GM19023 (cell line): ENCODE results near the gene TMEM8B.

ENCODE experiments used
- ATAC-seq: cut with Tn5 transposase; IDR thresholded peaks from one replicate; pipeline ENCODE4 v1.9.1; 2021; ENCODE audit warnings: mild to moderate bottlenecking, moderate library complexity; ENCODE audit not compliant: unreplicated experiment

TMEM8B gene

GRCh38 chr9:35811381-35812024, 17.5 kb upstream of the TMEM8B start:
- ATAC-seq = no peak

- peak; percentile 60 for ATAC-seq
These were observed 16.9 kb upstream of the TMEM8B start, which contains the start of gene SPAG8 for GRCh38 chr9:35812025-35812602. Gene SPAG8 (minus strand): TSS chr9:35812262. CDS start chr9:35812147, 115 bp downstream.

GRCh38 chr9:35813434-35814105, 15.5 kb upstream of the TMEM8B start:
- ATAC-seq = no peak

GRCh38 chr9:35814106-35814840, 14.8 kb upstream of the TMEM8B start:
- ATAC-seq = peak; percentile 20

GRCh38 chr9:35814841-35815543, 14.0 kb upstream of the TMEM8B start, which contains the start of gene HINT2:
Gene HINT2 (minus strand): TSS chr9:35815042. CDS start chr9:35814979, 63 bp downstream.
- ATAC-seq = peak; percentile 79

GRCh38 chr9:35816708-35817107, 12.3 kb upstream of the TMEM8B start:
- ATAC-seq = no peak

- ATAC-seq = no peak
These were observed 10.7 kb upstream of the TMEM8B start for GRCh38 chr9:35818341-35818740.

- ATAC-seq = no peak
These were observed 9.0 kb upstream of the TMEM8B start for GRCh38 chr9:35820076-35820475.

- no peak for ATAC-seq
These were observed 6.1 kb upstream of the TMEM8B start for GRCh38 chr9:35822926-35823325.

GRCh38 chr9:35826071-35826701, 2.8 kb upstream of the TMEM8B start:
- ATAC-seq = no peak

- no peak for ATAC-seq
These were observed 1.5 kb upstream of the TMEM8B start for GRCh38 chr9:35827486-35827885.

GRCh38 chr9:35828716-35829083, 328 bp upstream of the TMEM8B start, which contains the start of gene FAM221B:
Gene FAM221B (minus strand): TSS chr9:35828732. CDS start chr9:35826161, 2,571 bp downstream.
- no peak for ATAC-seq

GRCh38 chr9:35829764-35830096, 702 bp downstream of the TMEM8B start:
- no peak for ATAC-seq

GRCh38 chr9:35831040-35831439, 2.0 kb downstream of the TMEM8B start:
- no peak for ATAC-seq

GRCh38 chr9:35832814-35833213, 3.8 kb downstream of the TMEM8B start:
- ATAC-seq = no peak

GRCh38 chr9:35834260-35835215, 5.5 kb downstream of the TMEM8B start:
- no peak for ATAC-seq

GRCh38 chr9:35835216-35835632, 6.2 kb downstream of the TMEM8B start:
- no peak for ATAC-seq

GRCh38 chr9:35835766-35836165, 6.7 kb downstream of the TMEM8B start:
- ATAC-seq = no peak

GRCh38 chr9:35836595-35836994, 7.6 kb downstream of the TMEM8B start:
- ATAC-seq = no peak
